OCI-LY3 (cell line): Measurements from ENCODE around the gene DNAJC1.

Experiments used
- CTCF ChIP-seq: fragments of 200-600, 300-600 bp; sonication (generic); IDR thresholded peaks from 2 replicates; pipeline ENCODE4 v1.5.1; 2014; ENCODE audit warnings: antibody characterized with exemption, low read length, low read depth
- EZH2phosphoT487 ChIP-seq: fragments of 200-600 bp; shearing (Covaris generic); IDR thresholded peaks from 2 replicates; pipeline ENCODE4 v1.6.1; 2018; ENCODE audit warnings: antibody characterized with exemption, mixed run types, low read depth

GRCh38 chr10:21758239-21758638 lies 245.3 kb downstream of the DNAJC1 start:
- TF ChIP-seq CTCF (no peak), EZH2phosphoT487 (no peak)
